NCI-H510A (cell line): Measurements from ENCODE around the gene TRIP4.
A peak's percentile ranks its signal among the peaks of the same experiment; 100 is the strongest.
"Not testable (repeated sequence)": the region's sequence is repeated elsewhere in the genome, so short reads cannot be mapped to it uniquely, and the experiment has no call there.

Source experiments
- DNase-seq: peaks from one replicate; lab custom pipeline; 2025; lab: John Stamatoyannopoulos, UW

The TRIP4 gene

DNA sequence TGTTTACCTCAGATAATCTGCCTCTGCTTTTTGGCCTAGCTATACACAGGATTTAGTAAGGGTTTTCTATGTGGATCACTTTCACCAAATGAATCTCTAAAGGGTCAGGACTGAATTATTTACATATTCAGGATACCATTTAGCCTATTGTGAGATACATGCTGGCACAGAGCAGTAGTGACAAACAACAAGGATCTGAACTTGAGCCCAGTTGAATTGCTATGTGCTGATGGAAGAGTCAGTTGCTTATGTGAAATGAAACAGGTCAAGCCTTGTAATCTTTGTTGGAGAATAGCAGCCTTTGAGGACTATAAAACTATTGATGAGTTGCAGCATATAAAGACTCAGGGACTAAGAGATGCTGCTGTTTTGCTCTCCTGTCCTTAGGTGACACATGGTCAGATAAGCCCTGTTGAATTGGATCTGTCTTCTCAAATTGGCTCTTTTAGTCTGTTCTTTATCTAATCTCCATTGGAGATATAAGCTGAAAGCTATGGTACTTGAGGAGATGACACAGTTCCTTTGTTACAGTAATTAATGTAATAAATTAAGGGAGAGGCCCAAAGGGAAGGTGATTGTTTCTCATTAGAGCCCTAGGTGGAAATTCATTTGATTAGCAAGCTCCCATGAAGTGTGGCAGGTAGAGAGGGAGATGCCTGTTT is 103.1 kb downstream of the TRIP4 start:
- DNase-seq = no peak

DNA sequence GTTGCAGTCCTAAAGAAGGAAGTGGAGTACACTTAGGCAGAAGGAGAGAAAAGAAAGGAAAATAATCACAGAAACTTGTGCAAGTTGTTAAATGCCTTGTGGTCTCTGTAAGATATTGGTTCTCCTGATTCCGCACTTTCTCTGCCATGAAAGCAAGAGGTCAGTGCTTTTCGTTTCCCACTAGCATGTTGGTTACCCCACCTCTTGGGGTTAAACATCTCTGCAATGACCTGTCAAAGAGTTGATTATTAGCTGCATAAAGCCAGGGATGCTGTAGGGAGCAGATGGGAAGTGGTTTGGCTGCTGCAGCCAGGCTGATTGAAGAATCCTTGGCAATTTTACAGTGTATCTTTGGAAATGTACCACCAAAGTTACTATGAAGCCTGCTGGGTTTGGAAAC is 106.0 kb downstream of the TRIP4 start:
- no peak for DNase-seq

DNA sequence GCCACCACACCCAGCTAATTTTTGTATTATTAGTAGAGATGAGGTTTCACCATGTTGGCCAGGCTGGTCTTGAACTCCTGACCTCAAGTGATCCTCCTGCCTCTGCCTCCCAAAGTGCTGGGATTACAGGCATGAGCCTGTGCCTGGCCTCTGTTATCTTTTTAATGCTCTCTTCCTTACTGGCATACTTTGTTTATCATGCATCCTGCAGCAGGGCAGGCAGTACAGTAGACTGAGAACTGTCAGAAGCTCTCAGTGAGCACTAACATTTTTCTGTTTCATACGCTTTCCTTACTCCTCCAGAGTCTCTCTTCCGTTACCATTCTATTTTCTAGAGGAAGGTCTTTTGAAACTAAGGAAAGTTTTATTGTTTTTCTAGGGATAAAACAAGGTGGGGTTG is 108.3 kb downstream of the TRIP4 start:
- not testable (repeated sequence) for DNase-seq

DNA sequence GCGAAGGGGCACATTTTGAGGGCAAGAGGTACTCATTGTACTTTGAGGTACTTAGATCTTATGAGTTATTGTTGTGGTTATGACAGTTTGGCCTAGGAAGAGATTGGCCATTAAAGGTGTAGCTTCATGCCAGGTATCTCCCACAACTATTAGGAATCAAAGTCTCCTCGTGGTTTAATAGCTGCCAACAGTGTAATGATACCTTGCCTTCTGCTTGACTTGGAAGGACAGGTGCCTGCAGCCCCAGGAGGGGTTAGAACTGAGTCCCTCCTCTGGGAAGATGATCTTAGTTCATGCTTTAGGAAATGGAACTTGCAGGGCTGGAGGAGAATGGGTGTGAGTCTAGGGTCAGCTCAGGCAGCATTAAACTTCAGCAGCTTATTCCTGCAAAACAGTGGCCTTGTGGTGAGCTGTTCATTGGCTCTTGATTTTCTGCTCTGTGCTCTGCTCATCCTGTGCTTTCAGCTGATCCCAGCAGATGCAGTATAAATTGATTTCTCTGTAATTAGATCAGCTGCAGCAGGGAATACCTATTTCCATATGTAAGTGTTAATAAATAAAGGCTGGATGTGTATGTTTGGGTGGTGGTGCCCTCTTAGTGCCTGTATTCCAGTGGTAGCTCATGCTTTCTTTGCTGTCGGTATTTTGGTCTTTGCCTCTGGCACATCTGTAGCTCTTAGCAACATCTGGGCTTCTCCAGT is 113.2 kb downstream of the TRIP4 start:
- DNase-seq = no peak

DNA sequence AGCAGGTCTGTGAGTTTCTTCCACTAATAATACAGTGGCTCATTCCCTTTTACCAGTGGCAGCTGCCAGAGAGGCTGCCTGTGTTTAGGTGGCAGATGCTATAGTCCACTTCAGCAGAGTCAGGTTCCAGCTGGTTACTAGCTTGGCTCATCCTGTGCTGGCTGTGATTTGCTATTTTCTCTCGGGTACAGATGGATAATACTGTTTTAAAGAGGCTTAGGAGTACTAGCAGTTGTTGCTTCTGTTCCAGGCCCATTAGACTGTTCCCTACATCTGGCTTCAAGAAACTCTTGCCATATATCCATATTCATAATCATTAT is 113.7 kb downstream of the TRIP4 start:
- peak; percentile 26 for DNase-seq

DNA sequence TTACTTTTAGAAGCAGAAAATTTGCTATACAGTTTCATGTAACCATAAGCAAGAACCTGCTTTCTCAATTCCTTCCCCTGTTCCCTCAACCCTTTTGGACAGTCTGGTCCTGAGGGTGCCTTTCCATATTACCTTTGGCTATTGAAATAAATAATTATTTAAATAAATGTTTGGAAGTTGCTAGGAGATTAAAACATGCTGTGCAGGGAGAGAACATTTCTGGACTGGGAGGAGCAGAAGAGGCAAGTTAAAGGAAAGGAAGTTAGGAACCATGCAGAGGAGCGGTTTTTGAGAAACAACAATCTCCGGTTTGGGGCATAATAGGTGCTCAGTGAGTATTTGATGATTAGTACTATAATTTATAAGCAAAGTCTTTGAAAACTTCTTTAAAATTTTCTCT is 114.5 kb downstream of the TRIP4 start:
- no peak for DNase-seq

DNA sequence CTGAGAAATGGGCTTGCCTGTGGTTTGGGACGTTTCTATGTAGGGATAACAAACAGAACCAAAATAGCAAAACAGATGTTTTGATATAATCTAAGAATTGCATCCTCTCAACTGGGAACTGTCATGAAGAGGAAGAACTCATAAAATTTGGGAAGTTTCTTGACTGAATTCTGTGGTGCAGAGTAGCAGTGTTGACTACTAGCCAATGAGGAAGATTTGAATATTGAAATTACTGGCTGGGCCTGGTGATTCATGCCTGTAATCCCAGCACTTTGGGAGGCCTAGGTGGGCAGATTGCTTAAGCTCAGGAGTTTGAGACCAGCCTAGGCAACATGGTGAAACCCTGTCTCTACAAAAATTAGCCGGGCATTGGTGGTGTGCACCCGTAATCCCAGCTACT is 114.9 kb downstream of the TRIP4 start:
- DNase-seq = no peak

DNA sequence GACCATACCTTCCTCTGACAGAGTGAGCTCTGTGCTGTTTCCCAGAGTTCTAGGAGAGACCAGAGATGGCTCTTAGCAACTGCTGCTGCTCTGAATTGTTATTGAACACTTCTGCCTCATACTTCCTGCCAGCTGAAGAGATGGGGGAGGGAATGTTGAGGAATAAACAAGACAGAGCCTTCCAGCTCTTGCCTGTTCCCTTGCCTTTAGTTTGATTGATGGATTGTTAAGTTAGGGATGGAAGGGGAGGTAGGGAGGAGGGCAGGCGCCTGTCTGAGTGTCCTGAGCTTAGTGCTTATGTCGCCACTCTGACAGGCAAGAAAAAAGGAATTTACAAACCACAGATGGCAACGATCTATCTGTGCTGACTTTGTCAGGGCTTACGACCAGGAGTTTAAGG is 115.6 kb downstream of the TRIP4 start:
- peak; percentile 35 for DNase-seq

DNA sequence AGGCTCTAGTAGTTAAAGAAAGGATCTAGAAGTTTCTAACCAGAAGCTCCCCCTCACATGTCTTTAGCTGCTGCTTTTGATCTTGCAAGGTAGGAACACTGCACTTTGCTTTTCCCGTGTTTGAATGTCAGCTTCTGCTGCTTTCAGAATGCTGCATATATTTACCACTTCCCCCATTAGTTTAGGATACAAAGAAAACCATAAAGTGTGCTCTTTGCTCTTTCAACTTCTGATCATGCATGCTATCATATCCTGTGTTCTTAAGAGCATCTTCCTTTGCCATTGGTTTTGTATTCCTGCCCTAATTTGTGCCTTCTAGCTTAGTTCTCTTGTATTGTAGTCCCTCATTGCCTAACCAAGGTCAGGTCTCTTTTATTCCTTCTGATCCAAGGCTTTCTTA is 116.0 kb downstream of the TRIP4 start:
- no peak for DNase-seq
